ENCODE data around the gene DNAL1. TPM values are rescaled to one million over a fixed set of nuclear protein-coding genes. Genes with fewer than 3 reads are reported as not detected.

The DNAL1 gene
- total and polyA plus RNA-seq, 9 of the 15 experiments (the other 6 are each of a cell fraction or from before 2014, with no cell fraction given) = 1.6 to 11.7 (median 4.8) TPM

GRCh38 chr14:73644531-73645247 is at the start of gene DNAL1 (continued):
- TF ChIP-seq RFX1 (IDR thresholded peaks at IDR 0.05) = peak; percentile 93
- TF ChIP-seq CHCHD3 (CRISPR knock-in tag; IDR thresholded peaks at IDR 0.05) = no peak
- TF ChIP-seq SETDB1 (IDR thresholded peaks at IDR 0.05; ENCODE audit: low read length) = no peak
- TF ChIP-seq THAP12 (CRISPR knock-in tag; IDR thresholded peaks at IDR 0.05) = no peak
- 0 out of 4 replicates have a peak, but pooled peaks of 1 of the 2 experiments have one; percentile 42 for TF ChIP-seq ARNT (IDR thresholded peaks at IDR 0.05)
- 0 out of 2 replicates have a peak, but pooled peaks have one; percentile 19 for TF ChIP-seq ESRRA (IDR thresholded peaks at IDR 0.05; ENCODE audit: borderline replicate concordance, low read depth)
- no peak for TF ChIP-seq ILF3 (IDR thresholded peaks at IDR 0.05; ENCODE audit: borderline replicate concordance)
- TF ChIP-seq SMAD1 (IDR thresholded peaks at IDR 0.05; ENCODE audit: low read depth, low read length, partially characterized antibody) = peak; percentile 63
- no peak for TF ChIP-seq ATF4 (CRISPR knock-in tag; IDR thresholded peaks at IDR 0.05)
- TF ChIP-seq PHB2 (IDR thresholded peaks at IDR 0.05; ENCODE audit: low read depth) = no peak
- TF ChIP-seq FOS (IDR thresholded peaks at IDR 0.05; ENCODE audit: extremely low read depth, insufficient read length) = no peak
- no peak for TF ChIP-seq STAT5A (IDR thresholded peaks at IDR 0.05; ENCODE audit: borderline replicate concordance, low read length)
- peak in 1 of 3 experiments; percentile 41; a peak in 1 of 6 replicates for TF ChIP-seq ZBTB11 (CRISPR knock-in tag; IDR thresholded peaks at IDR 0.05)
- TF ChIP-seq CCNT2 (IDR thresholded peaks at IDR 0.05; ENCODE audit: borderline replicate concordance, extremely low read depth, insufficient read length, low read depth, low read length) = peak; percentile 48
- peak in 2 of 3 experiments; percentile 32 to 62 for TF ChIP-seq YY1 (IDR thresholded peaks at IDR 0.05; ENCODE audit: borderline replicate concordance in 1 of 3, control insufficient read depth in 1 of 3, extremely low read depth in 1 of 3, insufficient read depth in 3 of 3, insufficient read length in 1 of 3, insufficient replicate concordance in 2 of 3, low read depth in 1 of 3, low read length in 2 of 3)
- TF ChIP-seq CXXC5 (CRISPR knock-in tag; IDR thresholded peaks at IDR 0.05) = peak; percentile 44; the same call in 1 of the 2 replicates
- TF ChIP-seq TCF7L2 (IDR thresholded peaks at IDR 0.05; ENCODE audit: low read depth, low read length) = no peak
- no peak for TF ChIP-seq HES1 (IDR thresholded peaks at IDR 0.05; ENCODE audit: low read depth)
- TF ChIP-seq BCOR (IDR thresholded peaks at IDR 0.05) = no peak
- TF ChIP-seq FIP1L1 (IDR thresholded peaks at IDR 0.05; ENCODE audit: low read depth, low read length, poor library complexity, severe bottlenecking) = no peak

All from K562 (cell line).